Measurements from ENCODE around the gene PXYLP1.

The PXYLP1 gene

GRCh38 chr3:141249041-141249440 lies 17.4 kb downstream of the PXYLP1 start:
- H3K36me3 ChIP-seq (ENCODE audit: insufficient read depth, low read length) = no peaks in the 10 kb centered on the region
- no peak overlapping the region for H3K4me3 ChIP-seq (ENCODE audit: low read depth, low read length)
- H2AFZ ChIP-seq (ENCODE audit: low read length, unreplicated experiment) = no peak overlapping the region
- no peaks in the 10 kb centered on the region for H3K79me2 ChIP-seq (ENCODE audit: control insufficient read depth, insufficient read depth, low read length, unreplicated experiment)
- H3K4me1 ChIP-seq (ENCODE audit: control insufficient read depth, insufficient read depth, low read length, unreplicated experiment) = no peaks in the 10 kb centered on the region
- H3K27me3 ChIP-seq (ENCODE audit: insufficient read depth, low read length) = no peaks in the 10 kb centered on the region
- H3K27ac ChIP-seq (ENCODE audit: low read depth, low read length) = no peak overlapping the region

- H2AFZ ChIP-seq (ENCODE audit: low read length, unreplicated experiment) = no peak overlapping the region
- no peaks in the 10 kb centered on the region for H3K4me1 ChIP-seq (ENCODE audit: control insufficient read depth, insufficient read depth, low read length, unreplicated experiment)
- H3K27me3 ChIP-seq (ENCODE audit: insufficient read depth, low read length) = no peaks in the 10 kb centered on the region
- H3K79me2 ChIP-seq (ENCODE audit: control insufficient read depth, insufficient read depth, low read length, unreplicated experiment) = no peaks in the 10 kb centered on the region
- H3K4me3 ChIP-seq (ENCODE audit: low read depth, low read length) = no peak overlapping the region
- no peaks in the 10 kb centered on the region for H3K36me3 ChIP-seq (ENCODE audit: insufficient read depth, low read length)
- no peak overlapping the region for H3K27ac ChIP-seq (ENCODE audit: low read depth, low read length)
Measured at GRCh38 chr3:141250342-141250741, 18.7 kb downstream of the PXYLP1 start.

DNA sequence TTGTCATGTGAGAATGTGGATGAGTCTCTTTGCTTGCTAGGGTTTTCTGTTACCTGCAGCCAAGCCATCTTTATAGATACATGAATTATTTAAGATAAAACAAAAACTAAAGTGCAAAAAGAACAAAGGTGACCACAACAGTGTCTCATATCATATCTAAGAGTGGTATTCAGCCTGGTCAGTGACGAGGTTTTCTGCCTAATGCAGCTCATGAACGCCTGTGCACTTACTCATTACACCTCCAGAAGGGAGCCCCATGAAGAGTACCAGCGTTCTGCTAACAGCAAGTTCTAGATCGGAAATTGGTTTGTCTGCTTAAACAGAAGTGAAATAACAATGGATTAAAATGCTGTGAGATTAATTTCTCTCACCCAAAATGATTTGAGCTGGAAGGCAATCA lies 19.2 kb downstream of the PXYLP1 start:
- no peaks in the 10 kb centered on the region for H3K4me1 ChIP-seq (ENCODE audit: control insufficient read depth, insufficient read depth, low read length, unreplicated experiment)
- no peak overlapping the region for H3K27ac ChIP-seq (ENCODE audit: low read depth, low read length)
- H2AFZ ChIP-seq (ENCODE audit: low read length, unreplicated experiment) = no peak overlapping the region
- H3K27me3 ChIP-seq (ENCODE audit: insufficient read depth, low read length) = no peaks in the 10 kb centered on the region
- no peaks in the 10 kb centered on the region for H3K36me3 ChIP-seq (ENCODE audit: insufficient read depth, low read length)
- H3K79me2 ChIP-seq (ENCODE audit: control insufficient read depth, insufficient read depth, low read length, unreplicated experiment) = no peaks in the 10 kb centered on the region
- H3K4me3 ChIP-seq (ENCODE audit: low read depth, low read length) = no peak overlapping the region

- Histone ChIP-seq H3K4me3 (ENCODE audit: low read depth, low read length) (no peak overlapping the region), H3K36me3 (ENCODE audit: insufficient read depth, low read length) (no peaks in the 10 kb centered on the region), H3K27ac (ENCODE audit: low read depth, low read length) (no peak overlapping the region), H3K79me2 (ENCODE audit: control insufficient read depth, insufficient read depth, low read length, unreplicated experiment) (no peaks in the 10 kb centered on the region), H3K4me1 (ENCODE audit: control insufficient read depth, insufficient read depth, low read length, unreplicated experiment) (no peaks in the 10 kb centered on the region), H3K27me3 (ENCODE audit: insufficient read depth, low read length) (no peaks in the 10 kb centered on the region), H2AFZ (ENCODE audit: low read length, unreplicated experiment) (no peak overlapping the region)
Measured at GRCh38 chr3:141253326-141253725, 21.7 kb downstream of the PXYLP1 start.

DNA sequence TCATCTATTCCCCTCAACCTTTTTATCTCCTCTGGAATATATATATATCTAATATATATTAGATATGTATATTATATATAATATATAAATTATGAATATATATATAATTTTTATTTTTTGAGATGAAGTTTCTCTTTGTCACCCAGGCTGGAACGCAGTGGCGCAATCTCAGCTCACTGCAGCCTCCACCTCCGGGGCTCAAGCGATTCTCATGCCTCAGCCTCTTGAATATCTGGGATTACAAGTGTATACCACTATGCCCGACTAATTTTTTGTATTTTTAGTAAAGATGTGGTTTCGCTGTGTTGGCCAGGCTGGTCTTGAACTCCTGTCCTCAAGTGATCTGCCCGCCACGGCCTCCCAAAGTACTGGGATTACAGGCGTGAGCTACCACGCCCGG lies 22.2 kb downstream of the PXYLP1 start:
- H3K27me3 ChIP-seq (ENCODE audit: insufficient read depth, low read length) = no peaks in the 10 kb centered on the region
- no peaks in the 10 kb centered on the region for H3K4me1 ChIP-seq (ENCODE audit: control insufficient read depth, insufficient read depth, low read length, unreplicated experiment)
- no peak overlapping the region for H3K4me3 ChIP-seq (ENCODE audit: low read depth, low read length)
- H2AFZ ChIP-seq (ENCODE audit: low read length, unreplicated experiment) = no peak overlapping the region
- H3K36me3 ChIP-seq (ENCODE audit: insufficient read depth, low read length) = no peaks in the 10 kb centered on the region
- no peaks in the 10 kb centered on the region for H3K79me2 ChIP-seq (ENCODE audit: control insufficient read depth, insufficient read depth, low read length, unreplicated experiment)
- H3K27ac ChIP-seq (ENCODE audit: low read depth, low read length) = no peak overlapping the region

- Histone ChIP-seq H3K36me3 (ENCODE audit: insufficient read depth, low read length) (no peaks in the 10 kb centered on the region), H3K27ac (ENCODE audit: low read depth, low read length) (no peak overlapping the region), H3K4me1 (ENCODE audit: control insufficient read depth, insufficient read depth, low read length, unreplicated experiment) (no peaks in the 10 kb centered on the region), H3K79me2 (ENCODE audit: control insufficient read depth, insufficient read depth, low read length, unreplicated experiment) (no peaks in the 10 kb centered on the region), H3K27me3 (ENCODE audit: insufficient read depth, low read length) (no peaks in the 10 kb centered on the region), H3K4me3 (ENCODE audit: low read depth, low read length) (no peak overlapping the region), H2AFZ (ENCODE audit: low read length, unreplicated experiment) (no peak overlapping the region)
Measured at GRCh38 chr3:141255137-141255845, 23.7 kb downstream of the PXYLP1 start.

DNA sequence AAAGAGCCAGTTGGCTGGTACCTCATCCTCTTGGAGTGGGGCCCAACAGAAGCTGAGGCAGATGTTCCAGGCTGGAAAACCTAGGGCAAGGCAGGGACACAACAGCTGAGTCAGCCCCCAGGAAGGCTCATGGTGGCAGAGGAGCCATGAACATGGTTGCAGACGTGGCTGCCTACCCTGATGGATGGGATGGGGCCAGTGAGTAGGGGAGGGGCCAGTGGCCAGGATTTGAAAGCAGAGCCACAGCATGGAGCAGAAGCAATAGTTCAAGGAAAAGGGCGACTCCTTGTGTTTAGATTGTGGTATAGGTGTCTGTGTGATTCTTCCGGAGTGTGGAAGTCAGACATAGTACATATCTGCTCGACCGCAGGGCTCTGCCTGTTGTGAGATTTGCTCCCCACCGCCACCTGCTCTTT lies 24.2 kb downstream of the PXYLP1 start:
- Histone ChIP-seq H3K27me3 (ENCODE audit: insufficient read depth, low read length) (no peaks in the 10 kb centered on the region), H3K4me3 (ENCODE audit: low read depth, low read length) (no peak overlapping the region), H3K79me2 (ENCODE audit: control insufficient read depth, insufficient read depth, low read length, unreplicated experiment) (no peaks in the 10 kb centered on the region), H3K36me3 (ENCODE audit: insufficient read depth, low read length) (no peaks in the 10 kb centered on the region), H3K27ac (ENCODE audit: low read depth, low read length) (no peak overlapping the region), H3K4me1 (ENCODE audit: control insufficient read depth, insufficient read depth, low read length, unreplicated experiment) (no peaks in the 10 kb centered on the region), H2AFZ (ENCODE audit: low read length, unreplicated experiment) (no peak overlapping the region)

GRCh38 chr3:141256820-141257219 lies 25.2 kb downstream of the PXYLP1 start:
- no peaks in the 10 kb centered on the region for H3K4me1 ChIP-seq (ENCODE audit: control insufficient read depth, insufficient read depth, low read length, unreplicated experiment)
- no peak overlapping the region for H3K27ac ChIP-seq (ENCODE audit: low read depth, low read length)

DNA sequence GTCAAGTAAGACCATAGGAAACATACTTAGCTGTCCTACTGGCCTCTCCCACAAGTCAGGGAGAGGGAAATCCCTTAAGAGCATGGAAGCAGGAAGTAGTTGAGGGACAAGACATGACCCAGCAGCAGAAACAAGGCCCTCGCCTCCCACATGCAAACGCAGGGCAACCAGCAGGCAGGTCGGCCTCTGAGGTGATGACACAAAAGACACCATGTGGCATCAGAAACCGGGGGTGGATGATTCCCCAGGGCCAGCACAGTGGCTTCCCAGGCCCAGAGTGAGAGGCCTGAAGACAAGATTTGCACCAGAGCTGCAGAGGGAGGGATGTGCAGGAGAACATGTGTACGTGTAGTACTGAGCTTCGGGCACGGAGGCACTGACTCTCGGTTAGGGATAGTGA lies 26.3 kb downstream of the PXYLP1 start:
- Histone ChIP-seq H3K79me2 (ENCODE audit: control insufficient read depth, insufficient read depth, low read length, unreplicated experiment) (no peaks in the 10 kb centered on the region), H3K4me1 (ENCODE audit: control insufficient read depth, insufficient read depth, low read length, unreplicated experiment) (no peaks in the 10 kb centered on the region), H3K36me3 (ENCODE audit: insufficient read depth, low read length) (no peaks in the 10 kb centered on the region)

More at GRCh38 chr3:141256820-141257219, 25.2 kb downstream of the PXYLP1 start:
- Histone ChIP-seq H3K4me3 (ENCODE audit: low read depth, low read length) (no peak overlapping the region), H3K27me3 (ENCODE audit: insufficient read depth, low read length) (no peaks in the 10 kb centered on the region), H3K79me2 (ENCODE audit: control insufficient read depth, insufficient read depth, low read length, unreplicated experiment) (no peaks in the 10 kb centered on the region), H2AFZ (ENCODE audit: low read length, unreplicated experiment) (no peak overlapping the region), H3K36me3 (ENCODE audit: insufficient read depth, low read length) (no peaks in the 10 kb centered on the region)

DNA sequence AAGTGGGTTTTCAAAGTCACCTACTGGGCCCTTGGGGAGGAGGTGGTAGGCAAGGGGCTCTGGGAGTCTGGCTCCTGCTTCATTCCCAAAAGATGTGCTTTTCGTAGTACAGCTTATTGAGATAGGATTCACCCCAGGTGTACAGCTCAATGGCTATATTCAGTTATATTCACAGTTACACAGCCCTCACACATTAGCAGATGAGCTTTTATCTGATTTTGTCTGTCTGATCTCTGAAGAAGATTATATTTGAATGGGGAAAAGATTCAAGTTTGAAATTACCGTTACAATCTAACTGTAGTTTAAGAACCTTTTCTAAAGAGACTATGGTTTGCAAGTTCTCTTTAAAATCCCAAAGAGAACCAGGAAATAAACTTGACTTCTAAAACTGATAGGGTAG lies 27.3 kb downstream of the PXYLP1 start:
- H3K27ac ChIP-seq (ENCODE audit: low read depth, low read length) = no peak overlapping the region
- no peaks in the 10 kb centered on the region for H3K27me3 ChIP-seq (ENCODE audit: insufficient read depth, low read length)
- H3K36me3 ChIP-seq (ENCODE audit: insufficient read depth, low read length) = no peaks in the 10 kb centered on the region
- no peak overlapping the region for H2AFZ ChIP-seq (ENCODE audit: low read length, unreplicated experiment)
- no peaks in the 10 kb centered on the region for H3K79me2 ChIP-seq (ENCODE audit: control insufficient read depth, insufficient read depth, low read length, unreplicated experiment)
- no peak overlapping the region for H3K4me3 ChIP-seq (ENCODE audit: low read depth, low read length)
- no peaks in the 10 kb centered on the region for H3K4me1 ChIP-seq (ENCODE audit: control insufficient read depth, insufficient read depth, low read length, unreplicated experiment)

More for the DNA sequence above, 26.3 kb downstream of the PXYLP1 start:
- Histone ChIP-seq H3K4me3 (ENCODE audit: low read depth, low read length) (no peak overlapping the region), H3K27me3 (ENCODE audit: insufficient read depth, low read length) (no peaks in the 10 kb centered on the region), H3K27ac (ENCODE audit: low read depth, low read length) (no peak overlapping the region), H2AFZ (ENCODE audit: low read length, unreplicated experiment) (no peak overlapping the region)

DNA sequence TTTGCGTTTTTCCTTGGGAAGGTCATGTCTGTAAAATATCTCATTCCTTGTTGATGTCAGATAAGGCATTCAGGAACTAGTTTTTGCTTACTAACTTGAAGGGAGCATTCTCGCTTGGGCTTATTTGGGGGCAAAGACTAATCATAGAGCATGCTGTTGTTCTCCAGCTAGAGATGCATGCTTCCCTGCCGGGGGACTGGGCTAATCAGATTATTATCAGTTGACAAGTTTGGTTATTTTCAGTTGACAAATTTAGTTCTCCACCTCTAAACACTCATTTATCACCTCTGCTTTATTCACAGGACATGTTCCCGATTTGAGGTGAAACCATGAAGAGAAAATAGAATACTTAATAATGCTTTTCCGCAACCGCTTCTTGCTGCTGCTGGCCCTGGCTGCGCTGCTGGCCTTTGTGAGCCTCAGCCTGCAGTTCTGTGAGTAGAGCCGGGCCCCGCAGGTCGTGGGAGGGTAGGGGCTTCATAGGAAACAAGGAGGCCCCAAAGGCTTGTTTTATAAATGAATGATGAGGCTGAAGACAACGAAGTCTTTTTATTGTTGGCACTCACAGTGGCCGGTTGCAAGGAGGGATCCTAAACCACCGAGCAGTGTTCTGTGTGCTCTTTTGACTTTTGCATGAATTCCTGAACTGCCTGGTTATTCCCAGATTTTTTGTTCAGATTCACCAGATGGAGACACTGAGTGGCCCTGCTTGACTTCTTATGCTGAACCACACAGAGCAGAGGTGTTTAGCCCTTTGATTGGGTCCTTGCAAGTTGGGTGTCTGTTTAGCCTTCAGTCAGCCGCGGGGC lies 28.4 kb downstream of the PXYLP1 start:
- Histone ChIP-seq H2AFZ (ENCODE audit: low read length, unreplicated experiment) (no peak overlapping the region), H3K79me2 (ENCODE audit: control insufficient read depth, insufficient read depth, low read length, unreplicated experiment) (no peaks in the 10 kb centered on the region), H3K4me1 (ENCODE audit: control insufficient read depth, insufficient read depth, low read length, unreplicated experiment) (no peaks in the 10 kb centered on the region), H3K4me3 (ENCODE audit: low read depth, low read length) (no peak overlapping the region), H3K36me3 (ENCODE audit: insufficient read depth, low read length) (no peaks in the 10 kb centered on the region), H3K27ac (ENCODE audit: low read depth, low read length) (no peak overlapping the region), H3K27me3 (ENCODE audit: insufficient read depth, low read length) (no peaks in the 10 kb centered on the region)
